ENCODE results near the gene FGF14. TPM values are rescaled to one million over a fixed set of nuclear protein-coding genes. Genes with fewer than 3 reads are reported as not detected.
A peak's percentile ranks its signal among the peaks of the same experiment; 100 is the strongest.

Gene FGF14
- total RNA-seq, 1 donor from 2014 or later = not detected

DNA sequence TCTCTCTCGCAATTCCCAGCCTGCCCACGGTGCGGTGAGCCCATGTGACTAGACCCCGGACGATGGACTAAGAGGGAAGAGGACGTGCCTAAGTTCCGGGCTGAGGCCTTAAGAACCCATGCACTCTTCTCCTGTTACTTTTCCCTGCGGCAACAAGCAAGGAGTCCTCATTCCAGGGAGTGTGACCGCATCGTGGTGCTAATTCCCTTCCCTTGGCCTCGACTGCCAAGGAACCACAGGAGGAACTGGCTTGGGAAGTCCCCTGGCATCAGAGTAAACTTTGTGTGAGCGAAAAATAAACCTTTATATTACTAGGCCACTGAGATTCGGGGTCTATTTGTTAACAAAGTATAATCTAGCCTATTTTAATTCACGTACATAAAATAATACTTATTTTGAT is 34.0 kb downstream of the FGF14 start:
- FAIRE-seq = no peak
- no peaks in the 10 kb centered on the region for H3K27me3 ChIP-seq (ENCODE audit: control insufficient read depth, insufficient read depth, low read length)
- DNase-seq (ENCODE audit: low read depth) = no peak
- H3K36me3 ChIP-seq (ENCODE audit: control insufficient read depth, insufficient read depth, low read length) = no peaks in the 10 kb centered on the region
- H3K4me3 ChIP-seq (ENCODE audit: low read depth, low read length) = no peak overlapping the region
- TF ChIP-seq, protein P1, sequence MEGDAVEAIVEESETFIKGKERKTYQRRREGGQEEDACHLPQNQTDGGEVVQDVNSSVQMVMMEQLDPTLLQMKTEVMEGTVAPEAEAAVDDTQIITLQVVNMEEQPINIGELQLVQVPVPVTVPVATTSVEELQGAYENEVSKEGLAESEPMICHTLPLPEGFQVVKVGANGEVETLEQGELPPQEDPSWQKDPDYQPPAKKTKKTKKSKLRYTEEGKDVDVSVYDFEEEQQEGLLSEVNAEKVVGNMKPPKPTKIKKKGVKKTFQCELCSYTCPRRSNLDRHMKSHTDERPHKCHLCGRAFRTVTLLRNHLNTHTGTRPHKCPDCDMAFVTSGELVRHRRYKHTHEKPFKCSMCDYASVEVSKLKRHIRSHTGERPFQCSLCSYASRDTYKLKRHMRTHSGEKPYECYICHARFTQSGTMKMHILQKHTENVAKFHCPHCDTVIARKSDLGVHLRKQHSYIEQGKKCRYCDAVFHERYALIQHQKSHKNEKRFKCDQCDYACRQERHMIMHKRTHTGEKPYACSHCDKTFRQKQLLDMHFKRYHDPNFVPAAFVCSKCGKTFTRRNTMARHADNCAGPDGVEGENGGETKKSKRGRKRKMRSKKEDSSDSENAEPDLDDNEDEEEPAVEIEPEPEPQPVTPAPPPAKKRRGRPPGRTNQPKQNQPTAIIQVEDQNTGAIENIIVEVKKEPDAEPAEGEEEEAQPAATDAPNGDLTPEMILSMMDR (IDR thresholded peaks at IDR 0.05; ENCODE audit: insufficient read depth, low read length, severe bottlenecking) = no peak

- H3K36me3 ChIP-seq (ENCODE audit: control insufficient read depth, insufficient read depth, low read length) = no peaks in the 10 kb centered on the region
- DNase-seq (ENCODE audit: low read depth) (no peak), FAIRE-seq (peak; percentile 80)
- TF ChIP-seq, protein P1 (IDR thresholded peaks at IDR 0.05; ENCODE audit: insufficient read depth, low read length, severe bottlenecking) = no peak
- no peak overlapping the region for H3K4me3 ChIP-seq (ENCODE audit: low read depth, low read length)
- H3K27me3 ChIP-seq (ENCODE audit: control insufficient read depth, insufficient read depth, low read length) = no peaks in the 10 kb centered on the region
Observed at GRCh38 chr13:102361113-102361512, 40.7 kb downstream of the FGF14 start.

DNA sequence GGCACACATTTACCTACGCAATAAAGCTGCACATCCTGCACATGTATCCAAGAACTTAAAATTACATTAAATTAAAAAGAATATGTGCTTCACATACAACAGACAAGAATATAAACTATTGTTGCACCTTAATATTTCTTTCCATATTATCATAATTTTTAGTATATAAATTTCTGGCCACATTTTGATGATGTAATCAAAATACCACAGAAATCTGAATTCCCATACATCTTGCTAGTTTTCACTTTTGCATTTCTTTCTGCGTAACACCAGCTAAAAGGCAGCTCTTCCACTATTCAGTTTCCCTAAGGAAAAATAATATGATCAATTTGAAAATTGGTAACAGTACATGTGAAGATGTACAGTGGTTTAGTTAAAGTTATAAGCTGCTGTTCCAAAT is 42.6 kb downstream of the FGF14 start:
- Histone ChIP-seq H3K27me3 (ENCODE audit: control insufficient read depth, insufficient read depth, low read length) (no peaks in the 10 kb centered on the region), H3K36me3 (ENCODE audit: control insufficient read depth, insufficient read depth, low read length) (no peaks in the 10 kb centered on the region), H3K4me3 (ENCODE audit: low read depth, low read length) (no peak overlapping the region)
- TF ChIP-seq, protein P1 (IDR thresholded peaks at IDR 0.05; ENCODE audit: insufficient read depth, low read length, severe bottlenecking) = no peak
- no peak for DNase-seq (ENCODE audit: low read depth)
- no peak for FAIRE-seq

GRCh38 chr13:102355251-102355650 is 46.6 kb downstream of the FGF14 start:
- Histone ChIP-seq H3K27me3 (ENCODE audit: control insufficient read depth, insufficient read depth, low read length) (no peaks in the 10 kb centered on the region), H3K4me3 (ENCODE audit: low read depth, low read length) (no peak overlapping the region), H3K36me3 (ENCODE audit: control insufficient read depth, insufficient read depth, low read length) (no peaks in the 10 kb centered on the region)
- FAIRE-seq (no peak), DNase-seq (ENCODE audit: low read depth) (peak; percentile 11)
- TF ChIP-seq, protein P1 (IDR thresholded peaks at IDR 0.05; ENCODE audit: insufficient read depth, low read length, severe bottlenecking) = no peak

DNA sequence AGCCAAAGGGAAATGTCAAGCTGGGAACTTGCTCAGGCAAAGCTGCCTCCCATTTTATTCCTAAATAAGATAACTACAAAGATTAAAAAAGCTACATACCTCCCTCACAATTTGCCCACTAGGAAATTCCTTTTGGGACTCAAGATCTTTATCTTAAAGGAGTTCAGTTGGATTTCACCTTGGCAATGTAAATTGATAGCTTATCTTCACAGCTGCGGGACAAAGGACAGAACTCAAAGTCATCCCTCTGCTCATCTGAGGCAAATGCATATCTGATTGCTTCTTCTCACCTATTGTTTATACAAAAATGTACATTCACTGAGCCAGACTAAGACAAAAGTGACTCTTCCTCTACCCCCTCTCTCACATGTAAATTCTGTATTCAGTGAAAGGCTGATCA is 47.8 kb downstream of the FGF14 start:
- no peak overlapping the region for H3K4me3 ChIP-seq (ENCODE audit: low read depth, low read length)
- TF ChIP-seq, protein P1 (IDR thresholded peaks at IDR 0.05; ENCODE audit: insufficient read depth, low read length, severe bottlenecking) = no peak
- DNase-seq (ENCODE audit: low read depth) (no peak), FAIRE-seq (no peak)
- no peaks in the 10 kb centered on the region for H3K27me3 ChIP-seq (ENCODE audit: control insufficient read depth, insufficient read depth, low read length)
- H3K36me3 ChIP-seq (ENCODE audit: control insufficient read depth, insufficient read depth, low read length) = no peaks in the 10 kb centered on the region

- FAIRE-seq (no peak), DNase-seq (ENCODE audit: low read depth) (no peak)
- Histone ChIP-seq H3K36me3 (ENCODE audit: control insufficient read depth, insufficient read depth, low read length) (no peaks in the 10 kb centered on the region), H3K4me3 (ENCODE audit: low read depth, low read length) (no peak overlapping the region), H3K27me3 (ENCODE audit: control insufficient read depth, insufficient read depth, low read length) (no peaks in the 10 kb centered on the region)
- TF ChIP-seq, protein P1 (IDR thresholded peaks at IDR 0.05; ENCODE audit: insufficient read depth, low read length, severe bottlenecking) = no peak
Observed at GRCh38 chr13:102351521-102351920, 50.3 kb downstream of the FGF14 start.

All from bronchial epithelial cell (primary cell).